Endodermal cell (in vitro differentiated cells): Measurements from ENCODE around the gene GCLC. TPM values are rescaled to one million over a fixed set of nuclear protein-coding genes. Genes with fewer than 3 reads are reported as not detected.

Experiments used
- DNase-seq: peaks from one replicate; pipeline ENCODE4 v3.0.0-alpha.2; 2017
- H3K27ac ChIP-seq: 2 replicates; pipeline ENCODE4 v1.5.1; 2013; ENCODE audit warnings: mild to moderate bottlenecking, low read depth, low read length, moderate library complexity
- H3K27me3 ChIP-seq: 2 replicates; pipeline ENCODE4 v1.6.1; 2013; ENCODE audit warnings: mild to moderate bottlenecking, low read length, moderate library complexity; ENCODE audit not compliant: insufficient read depth, control insufficient read depth, poor library complexity, severe bottlenecking
- H3K36me3 ChIP-seq: 2 replicates; pipeline ENCODE4 v1.7.0; 2013; ENCODE audit warnings: mild to moderate bottlenecking, low read length, moderate library complexity; ENCODE audit not compliant: control insufficient read depth, insufficient read depth
- H3K4me1 ChIP-seq: one replicate; pipeline ENCODE4 v1.7.0; 2013; ENCODE audit warnings: low read length; ENCODE audit not compliant: control insufficient read depth, insufficient read depth
- H3K4me3 ChIP-seq: 2 replicates; pipeline ENCODE4 v1.5.1; 2013; ENCODE audit warnings: mild to moderate bottlenecking, low read length, moderate library complexity
- H3K9ac ChIP-seq: 2 replicates; pipeline ENCODE4 v1.6.1; 2013; ENCODE audit warnings: mild to moderate bottlenecking, low read length, moderate library complexity; ENCODE audit not compliant: poor library complexity, severe bottlenecking; ENCODE audit errors: extremely low read depth
- H3K9me3 ChIP-seq: 2 replicates; pipeline ENCODE4 v1.6.1; 2013; ENCODE audit warnings: mild to moderate bottlenecking, low read length, moderate library complexity; ENCODE audit not compliant: control insufficient read depth
- H3K27ac Mint-ChIP-seq: 2 replicates; pipeline ENCODE4 v1.8.0; 2020; ENCODE audit warnings: mixed read lengths
- H3K27me3 Mint-ChIP-seq: 2 replicates; pipeline ENCODE4 v1.8.0; 2021; ENCODE audit warnings: mild to moderate bottlenecking, mixed read lengths; ENCODE audit not compliant: insufficient read depth
- H3K36me3 Mint-ChIP-seq: 2 replicates; pipeline ENCODE4 v1.8.0; 2020; ENCODE audit warnings: low read depth, mixed read lengths
- H3K4me1 Mint-ChIP-seq: 2 replicates; pipeline ENCODE4 v1.8.0; 2020; ENCODE audit warnings: mixed read lengths
- H3K4me3 Mint-ChIP-seq: 2 replicates; pipeline ENCODE4 v1.8.0; 2020; ENCODE audit warnings: mild to moderate bottlenecking, moderate library complexity, mixed read lengths
- H3K9me3 Mint-ChIP-seq: 2 replicates; pipeline ENCODE4 v1.8.0; 2020; ENCODE audit warnings: mild to moderate bottlenecking, mixed read lengths
- WGBS, 2 experiments: methylation state at CpG; one replicate each; pipeline versions ENCODE4 v1.1.5 to v1.1.7; 2013; ENCODE audit warnings: missing lambda C conversion rate in 2 of 2, mixed read lengths in 1 of 2; ENCODE audit not compliant: insufficient coverage in 1 of 2, insufficient read length in 1 of 2; 5-methylcytosine and 5-hydroxymethylcytosine counted together
- total RNA-seq, 2 donors: library from RNA; stranded (reverse); fragmentation: NEBNext Ultra II Directional in 1 of 2; extraction: Animal tissue kit (Norgen Biotek cat#: 25700) in 1 of 2; gene quantifications; 2 replicates in 1 of 2; 3 replicates in 1 of 2; pipeline ENCODE4 v1.2.1, GENCODE V29; 2021
- TF ChIP-seq, protein P1 (sequence below): fragments of 200-600 bp; sonication (generic); conservative IDR thresholded peaks from 2 replicates; pipeline ENCODE4 v1.5.0; 2021; ENCODE audit warnings: antibody characterized with exemption, mild to moderate bottlenecking

The GCLC gene
- total RNA-seq, 2 donors from 2014 or later, result 44.7 to 57.7 TPM

DNA sequence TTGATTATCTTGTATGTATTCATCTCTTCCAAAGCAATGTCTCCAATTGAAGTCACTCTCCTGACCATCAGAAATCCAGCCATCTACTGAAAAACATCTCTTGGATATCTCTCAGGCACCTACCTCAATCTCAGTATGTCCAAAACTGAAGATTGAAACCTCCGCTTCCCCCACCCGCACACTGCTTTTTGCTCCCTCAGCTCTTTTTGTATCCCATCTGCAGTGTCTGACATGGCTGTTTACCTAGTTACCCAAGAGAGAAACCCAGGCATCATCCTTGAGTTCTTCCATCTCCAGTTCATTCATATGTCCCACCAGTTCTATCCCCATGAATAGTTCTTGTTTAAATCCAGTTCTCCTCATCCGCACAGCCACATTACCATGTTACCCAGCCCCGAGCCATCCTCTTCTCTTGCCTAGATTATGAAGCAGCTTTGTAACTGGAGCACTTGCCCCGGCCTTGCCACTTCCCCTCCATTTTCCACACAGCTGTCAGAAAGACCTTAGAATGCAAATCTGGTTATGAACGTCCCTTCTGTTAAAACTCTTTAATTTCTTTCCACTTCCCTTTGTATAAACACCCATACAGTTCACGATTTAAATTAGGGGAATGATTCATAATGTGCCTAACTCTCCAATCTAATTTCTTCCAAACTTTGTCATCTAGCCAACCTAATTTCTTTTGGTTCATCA, 40.5 kb upstream of the GCLC start:
- H3K4me1 Mint-ChIP-seq, result peaks cover 14% of the 10 kb centered on the region
- no peaks in the 10 kb centered on the region for H3K36me3 ChIP-seq
- no peaks in the 10 kb centered on the region for H3K36me3 Mint-ChIP-seq
- H3K27ac ChIP-seq, result no peak overlapping the region
- TF ChIP-seq, protein P1, sequence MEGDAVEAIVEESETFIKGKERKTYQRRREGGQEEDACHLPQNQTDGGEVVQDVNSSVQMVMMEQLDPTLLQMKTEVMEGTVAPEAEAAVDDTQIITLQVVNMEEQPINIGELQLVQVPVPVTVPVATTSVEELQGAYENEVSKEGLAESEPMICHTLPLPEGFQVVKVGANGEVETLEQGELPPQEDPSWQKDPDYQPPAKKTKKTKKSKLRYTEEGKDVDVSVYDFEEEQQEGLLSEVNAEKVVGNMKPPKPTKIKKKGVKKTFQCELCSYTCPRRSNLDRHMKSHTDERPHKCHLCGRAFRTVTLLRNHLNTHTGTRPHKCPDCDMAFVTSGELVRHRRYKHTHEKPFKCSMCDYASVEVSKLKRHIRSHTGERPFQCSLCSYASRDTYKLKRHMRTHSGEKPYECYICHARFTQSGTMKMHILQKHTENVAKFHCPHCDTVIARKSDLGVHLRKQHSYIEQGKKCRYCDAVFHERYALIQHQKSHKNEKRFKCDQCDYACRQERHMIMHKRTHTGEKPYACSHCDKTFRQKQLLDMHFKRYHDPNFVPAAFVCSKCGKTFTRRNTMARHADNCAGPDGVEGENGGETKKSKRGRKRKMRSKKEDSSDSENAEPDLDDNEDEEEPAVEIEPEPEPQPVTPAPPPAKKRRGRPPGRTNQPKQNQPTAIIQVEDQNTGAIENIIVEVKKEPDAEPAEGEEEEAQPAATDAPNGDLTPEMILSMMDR, result no peak
- H3K9me3 Mint-ChIP-seq, result no peaks in the 10 kb centered on the region
- DNase-seq, result no peak
- H3K4me3 ChIP-seq, result no peak overlapping the region
- H3K9me3 ChIP-seq, result no peaks in the 10 kb centered on the region
- no peak overlapping the region for H3K27ac Mint-ChIP-seq
- H3K27me3 Mint-ChIP-seq, result peaks cover 2% of the 10 kb centered on the region
- no peaks in the 10 kb centered on the region for H3K4me1 ChIP-seq
- no peak overlapping the region for H3K9ac ChIP-seq
- H3K4me3 Mint-ChIP-seq, result no peak overlapping the region
- no peaks in the 10 kb centered on the region for H3K27me3 ChIP-seq
- 93 to 96% methylated on average over 7 of the region's 7 CpGs for WGBS, 2 experiments

DNA sequence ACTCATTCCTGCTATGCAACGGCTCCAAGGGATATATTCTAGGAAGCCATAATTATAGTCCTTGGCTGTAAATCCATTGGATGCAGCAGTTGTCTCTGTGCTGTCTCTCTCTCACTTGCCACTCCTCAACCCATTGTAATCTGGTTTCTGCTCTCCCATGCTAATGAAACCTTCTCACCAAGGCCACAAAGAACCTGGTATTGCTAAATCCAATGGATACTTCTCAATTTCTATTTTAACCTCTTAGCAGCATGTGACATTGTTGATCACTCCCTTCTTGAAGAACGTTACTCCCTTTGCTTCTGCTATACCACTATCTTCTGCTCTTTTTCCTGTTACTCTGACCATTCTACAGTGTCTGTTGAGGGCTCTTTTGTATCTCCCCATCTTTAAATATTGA, 39.8 kb upstream of the GCLC start:
- Mint-ChIP-seq H3K4me1 (peaks cover 14% of the 10 kb centered on the region), H3K4me3 (no peak overlapping the region)
- WGBS, 2 experiments, result 89 to 94% methylated on average over 2 of the region's 2 CpGs

DNA sequence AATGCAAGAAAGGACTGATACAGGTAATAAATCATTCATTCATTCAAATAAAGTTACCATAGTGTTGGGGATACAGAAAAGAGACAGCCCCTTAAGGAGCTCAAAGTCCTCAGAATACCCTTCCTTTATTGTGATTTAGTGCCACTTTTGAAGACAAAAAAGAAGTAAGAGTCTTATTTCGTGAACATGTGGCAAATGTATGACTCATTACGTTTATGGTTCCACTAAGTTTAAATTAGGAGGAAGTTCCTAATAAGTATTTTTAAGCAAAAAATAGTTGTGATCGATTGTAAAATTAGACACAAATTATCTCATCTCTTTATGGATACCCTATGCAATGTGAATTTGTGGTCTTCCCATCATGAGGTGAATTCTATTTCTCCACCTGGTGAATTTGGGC, 38.5 kb upstream of the GCLC start:
- no peak overlapping the region for H3K27ac Mint-ChIP-seq
- no peak overlapping the region for H3K4me3 Mint-ChIP-seq
- no peak for DNase-seq
- no peak overlapping the region for H3K9ac ChIP-seq
- peaks cover 2% of the 10 kb centered on the region for H3K27me3 Mint-ChIP-seq
- no peaks in the 10 kb centered on the region for H3K4me1 ChIP-seq
- no peak overlapping the region for H3K27ac ChIP-seq
- no peaks in the 10 kb centered on the region for H3K27me3 ChIP-seq
- no peaks in the 10 kb centered on the region for H3K36me3 Mint-ChIP-seq
- no peak overlapping the region for H3K4me3 ChIP-seq
- 91 to 94% methylated on average over 2 to 3 of the region's 3 CpGs for WGBS, 2 experiments
- H3K4me1 Mint-ChIP-seq, result peaks cover 6% of the 10 kb centered on the region
- no peaks in the 10 kb centered on the region for H3K9me3 Mint-ChIP-seq
- H3K9me3 ChIP-seq, result no peaks in the 10 kb centered on the region
- no peaks in the 10 kb centered on the region for H3K36me3 ChIP-seq
- TF ChIP-seq, protein P1, result no peak

More for the DNA sequence above, 39.8 kb upstream of the GCLC start:
- H3K4me1 ChIP-seq, result no peaks in the 10 kb centered on the region
- H3K9me3 Mint-ChIP-seq, result no peaks in the 10 kb centered on the region
- H3K27ac Mint-ChIP-seq, result no peak overlapping the region
- peaks cover 2% of the 10 kb centered on the region for H3K27me3 Mint-ChIP-seq
- H3K9ac ChIP-seq, result no peak overlapping the region
- TF ChIP-seq, protein P1, result no peak
- no peak overlapping the region for H3K27ac ChIP-seq
- no peaks in the 10 kb centered on the region for H3K9me3 ChIP-seq
- DNase-seq, result no peak
- no peak overlapping the region for H3K4me3 ChIP-seq
- no peaks in the 10 kb centered on the region for H3K36me3 ChIP-seq
- H3K27me3 ChIP-seq, result no peaks in the 10 kb centered on the region
- H3K36me3 Mint-ChIP-seq, result no peaks in the 10 kb centered on the region
